GM18951 (cell line): ENCODE results near the gene DAB2.

Experiments used
- POLR2A ChIP-seq: IDR thresholded peaks from 4 replicates; pipeline ENCODE4 v1.6.1; 2011; ENCODE audit warnings: mild to moderate bottlenecking; ENCODE audit not compliant: insufficient read length, insufficient read depth; ENCODE audit errors: extremely low read depth
- in situ Hi-C: fragments of 300-500 bp; cut with MboI; formaldehyde crosslinking; loops from one replicate; pipeline ENCODE4 v1.12.0; 2022; ENCODE audit warnings: low sequenced_read_pairs, mixed read lengths, inconsistent platforms; ENCODE audit not compliant: unreplicated experiment

DAB2 gene

GRCh38 chr5:39440192-39440957 lies 15.6 kb upstream of the DAB2 start:
- no peak for TF ChIP-seq POLR2A
- in situ Hi-C loops: no loop called here

GRCh38 chr5:39439582-39440162 lies 14.9 kb upstream of the DAB2 start:
- in situ Hi-C loops: no loop called here

DNA sequence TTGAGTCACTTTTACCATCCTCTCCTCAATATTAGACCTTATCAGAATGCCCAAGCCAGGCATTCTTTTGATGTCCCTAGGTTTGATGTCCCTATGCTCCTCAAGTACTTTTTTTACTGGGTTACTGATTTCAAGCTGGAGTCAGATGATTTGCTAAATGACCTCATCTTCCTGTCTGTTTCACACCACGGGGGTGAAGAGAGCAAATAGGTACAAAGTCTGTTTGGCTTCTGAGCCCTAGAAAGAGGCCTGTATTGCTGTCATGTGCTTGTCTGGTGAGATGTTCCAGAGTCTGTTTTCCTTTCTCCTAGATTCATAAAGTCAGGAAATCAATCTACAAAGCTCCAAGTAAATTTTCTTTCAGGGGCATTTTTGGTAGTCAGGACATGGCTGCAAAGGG lies 12.7 kb upstream of the DAB2 start:
- in situ Hi-C loops: no loop called here
- no peak for TF ChIP-seq POLR2A

More at GRCh38 chr5:39439582-39440162, 14.9 kb upstream of the DAB2 start:
- TF ChIP-seq POLR2A: no peak

- in situ Hi-C loops: no loop called here
- TF ChIP-seq POLR2A: no peak
These were observed 9.1 kb upstream of the DAB2 start for GRCh38 chr5:39433848-39434247.

- in situ Hi-C loops: no loop called here
- TF ChIP-seq POLR2A: no peak
These were observed 8.1 kb upstream of the DAB2 start for GRCh38 chr5:39432696-39433530.

- in situ Hi-C loops: no loop called here
- TF ChIP-seq POLR2A: no peak
These were observed 5.7 kb upstream of the DAB2 start for GRCh38 chr5:39430461-39430860.

- TF ChIP-seq POLR2A: no peak
- in situ Hi-C loops: no loop called here
These were observed 3.9 kb upstream of the DAB2 start for GRCh38 chr5:39428640-39429039.

DNA sequence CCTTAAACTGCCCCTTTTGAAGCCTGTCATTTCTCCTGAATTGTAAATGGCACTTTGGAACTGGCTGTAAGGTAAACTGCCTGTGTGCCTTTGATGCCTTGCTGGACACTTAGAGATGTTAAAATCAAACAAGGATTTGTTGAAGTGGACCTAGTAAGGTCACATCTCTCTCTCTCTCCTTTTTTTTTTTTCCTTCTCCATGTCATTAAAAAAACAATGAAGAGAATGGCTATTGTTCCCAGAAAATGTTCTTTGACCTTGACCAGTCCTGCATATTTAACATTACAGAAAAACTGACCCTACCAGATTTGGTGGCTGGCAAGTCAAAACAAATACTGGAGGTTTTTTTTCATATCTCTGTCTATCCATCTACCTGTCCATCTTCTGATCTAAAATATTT lies 2.9 kb upstream of the DAB2 start:
- in situ Hi-C loops: no loop called here
- no peak for TF ChIP-seq POLR2A

GRCh38 chr5:39427229-39427628 lies 2.4 kb upstream of the DAB2 start:
- TF ChIP-seq POLR2A: no peak
- in situ Hi-C loops: no loop called here

- no peak for TF ChIP-seq POLR2A
- in situ Hi-C loops: no loop called here
These were observed 1.9 kb upstream of the DAB2 start for GRCh38 chr5:39426746-39427105.

DNA sequence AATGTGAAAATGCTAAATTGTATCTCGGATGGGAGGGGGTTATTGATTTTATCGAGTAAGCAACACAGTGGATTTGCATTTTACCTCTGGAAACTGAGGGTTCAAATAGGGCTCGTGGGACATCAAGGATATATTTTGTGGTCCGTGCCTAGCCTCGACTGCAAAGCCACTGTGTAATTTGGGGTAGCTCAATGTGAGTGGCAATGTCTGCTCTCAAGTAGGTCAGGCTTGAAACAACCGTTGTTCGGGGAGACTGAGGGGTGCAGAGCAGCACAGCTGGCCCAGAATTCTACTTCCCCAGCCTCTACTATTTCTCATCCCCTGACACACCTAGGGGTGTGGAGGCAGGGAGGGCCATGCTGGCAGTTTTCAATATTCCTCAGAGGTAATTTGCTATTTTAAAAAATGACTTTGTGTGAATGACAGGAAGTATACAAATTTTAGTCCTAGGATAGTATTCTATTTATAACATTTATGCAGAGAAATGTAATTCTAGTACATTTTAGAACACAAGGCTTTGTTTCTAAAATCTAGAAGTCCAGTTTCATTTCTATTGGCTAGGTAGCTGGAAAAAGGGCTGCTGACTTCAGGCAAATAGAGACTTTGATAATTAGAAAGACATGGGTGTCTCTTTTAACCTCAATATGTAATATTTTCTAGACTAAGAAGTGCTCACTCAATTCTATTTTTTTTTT lies 1.4 kb upstream of the DAB2 start:
- no peak for TF ChIP-seq POLR2A
- in situ Hi-C loops: no loop called here

DNA sequence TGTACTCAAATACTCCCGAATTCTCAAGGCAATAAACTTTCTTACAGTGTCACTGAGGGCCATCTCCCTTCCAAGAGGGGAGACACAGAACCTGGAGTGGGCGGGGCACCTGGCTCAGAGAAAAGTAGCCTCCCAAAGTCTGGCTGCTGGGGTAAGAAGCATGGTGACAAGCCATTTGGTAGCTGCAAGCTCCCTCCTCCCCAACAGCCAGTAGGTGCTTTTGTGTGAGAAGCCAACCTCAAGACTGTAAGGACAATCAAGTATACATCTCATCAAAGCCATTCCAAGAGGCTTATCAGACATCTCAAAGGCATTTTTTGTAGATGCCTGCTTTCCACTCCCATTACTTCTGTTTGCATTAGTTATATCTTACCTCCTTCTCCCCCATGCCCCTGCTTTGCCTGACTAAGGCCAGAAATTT lies 1.4 kb downstream of the DAB2 start:
- in situ Hi-C loops: no loop called here
- TF ChIP-seq POLR2A: no peak

GRCh38 chr5:39422728-39423285 lies 2.0 kb downstream of the DAB2 start:
- TF ChIP-seq POLR2A: no peak
- in situ Hi-C loops: no loop called here
